Measurements from ENCODE around the gene RECK. TPM values are rescaled to one million over a fixed set of nuclear protein-coding genes. Genes with fewer than 3 reads are reported as not detected.
A peak's percentile ranks its signal among the peaks of the same experiment; 100 is the strongest.

The RECK gene
- total RNA-seq, 4 donors from 2014 or later, result 7.1 to 20.0 (median 18.6) TPM

DNA sequence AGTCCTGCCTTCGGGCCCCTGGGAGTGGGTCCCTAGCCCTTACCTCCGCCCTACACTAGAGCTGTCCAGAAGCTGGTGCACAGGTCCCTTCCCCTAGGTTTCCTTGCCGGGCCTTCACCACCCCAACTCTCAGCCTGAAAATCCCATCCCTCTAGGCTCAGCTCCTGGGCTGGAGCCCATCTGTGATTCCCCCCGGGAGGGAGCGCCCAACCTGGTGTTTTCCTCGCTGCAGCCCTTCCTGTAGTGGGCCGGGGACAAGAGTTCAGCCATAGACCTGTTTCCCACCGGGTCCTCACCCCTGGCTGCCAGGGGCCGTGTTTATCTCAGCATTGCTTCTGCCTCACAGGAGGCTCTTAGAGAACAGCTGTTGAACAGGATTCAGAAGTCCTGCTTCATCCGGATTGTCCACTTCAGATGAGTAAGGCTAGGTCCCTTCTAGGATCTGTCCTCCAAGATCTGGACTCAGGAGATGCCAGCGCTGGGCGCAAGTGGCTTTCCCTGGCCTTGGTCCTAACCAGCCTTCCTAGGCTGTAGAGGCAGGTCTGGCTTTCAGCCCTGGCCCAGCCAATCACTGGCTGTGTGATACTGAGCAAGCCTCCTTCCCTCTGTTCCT, 100.8 kb downstream of the RECK start:
- intact Hi-C loops (cut with DNase I), result no loop called here
- no peaks in the 10 kb centered on the region for H3K36me3 ChIP-seq
- 24 to 26% methylated on average over 10 to 12 of the region's 12 CpGs for WGBS, 2 donors
- DNase-seq, result peak; percentile 35 to 40
- no peaks in the 10 kb centered on the region for H3K9me3 ChIP-seq
- peak overlapping the region in 2 of 3 donors; percentile 80 to 85 for H3K4me3 ChIP-seq (replicated peaks in 1 of 3)
- peaks cover 18 to 43% of the 10 kb centered on the region in 2 donors for H3K4me1 ChIP-seq
- TF ChIP-seq POLR2A (IDR thresholded peaks at IDR 0.05), result no peak
- TF ChIP-seq, protein P1, sequence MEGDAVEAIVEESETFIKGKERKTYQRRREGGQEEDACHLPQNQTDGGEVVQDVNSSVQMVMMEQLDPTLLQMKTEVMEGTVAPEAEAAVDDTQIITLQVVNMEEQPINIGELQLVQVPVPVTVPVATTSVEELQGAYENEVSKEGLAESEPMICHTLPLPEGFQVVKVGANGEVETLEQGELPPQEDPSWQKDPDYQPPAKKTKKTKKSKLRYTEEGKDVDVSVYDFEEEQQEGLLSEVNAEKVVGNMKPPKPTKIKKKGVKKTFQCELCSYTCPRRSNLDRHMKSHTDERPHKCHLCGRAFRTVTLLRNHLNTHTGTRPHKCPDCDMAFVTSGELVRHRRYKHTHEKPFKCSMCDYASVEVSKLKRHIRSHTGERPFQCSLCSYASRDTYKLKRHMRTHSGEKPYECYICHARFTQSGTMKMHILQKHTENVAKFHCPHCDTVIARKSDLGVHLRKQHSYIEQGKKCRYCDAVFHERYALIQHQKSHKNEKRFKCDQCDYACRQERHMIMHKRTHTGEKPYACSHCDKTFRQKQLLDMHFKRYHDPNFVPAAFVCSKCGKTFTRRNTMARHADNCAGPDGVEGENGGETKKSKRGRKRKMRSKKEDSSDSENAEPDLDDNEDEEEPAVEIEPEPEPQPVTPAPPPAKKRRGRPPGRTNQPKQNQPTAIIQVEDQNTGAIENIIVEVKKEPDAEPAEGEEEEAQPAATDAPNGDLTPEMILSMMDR (IDR thresholded peaks at IDR 0.05), result no peak
- no peaks in the 10 kb centered on the region for H3K27me3 ChIP-seq
- peak overlapping the region in 1 of 3 donors; percentile 67 for H3K27ac ChIP-seq

DNA sequence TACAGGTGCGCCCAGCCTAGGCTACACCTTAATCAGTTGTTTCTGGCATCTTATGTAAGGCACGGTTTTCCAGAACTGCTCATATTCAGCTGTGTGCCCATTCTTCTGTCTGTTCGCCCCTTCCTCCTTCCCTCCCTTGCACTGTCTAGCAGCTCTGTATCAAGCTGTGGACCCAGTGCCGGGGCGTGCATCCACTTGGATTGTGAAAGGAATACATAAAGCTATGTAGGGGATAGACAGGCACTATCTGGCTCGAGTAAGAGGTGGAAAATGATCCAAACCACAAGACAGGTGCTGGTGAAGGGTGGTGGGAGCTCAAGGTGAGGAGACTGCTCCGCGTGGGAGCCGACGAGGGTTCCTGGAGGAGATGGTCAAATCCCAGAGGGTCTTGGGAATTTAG, 101.8 kb downstream of the RECK start:
- no peak overlapping the region for H3K4me3 ChIP-seq (replicated peaks in 1 of 3)
- H3K9me3 ChIP-seq, result no peaks in the 10 kb centered on the region

DNA sequence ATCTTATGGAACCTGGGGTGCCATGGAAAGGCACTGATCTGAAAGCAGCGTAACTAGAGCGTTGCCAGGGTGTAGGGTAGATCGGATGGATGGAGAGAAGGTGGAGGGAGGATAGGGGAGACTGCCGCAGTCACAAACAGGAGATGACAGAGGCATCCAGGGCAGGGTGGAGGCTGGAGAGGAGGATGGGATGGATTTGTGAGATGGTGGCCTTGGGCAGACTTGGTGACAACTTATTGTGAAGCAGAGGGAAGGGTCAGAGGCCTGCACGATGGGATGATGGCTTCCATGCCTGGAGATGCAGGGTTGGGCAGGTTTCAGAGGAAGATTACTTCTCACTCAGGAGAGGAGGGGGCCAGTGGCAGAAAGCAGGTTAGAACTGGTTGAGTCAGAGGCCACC, 102.2 kb downstream of the RECK start:
- Histone ChIP-seq H3K36me3 (no peaks in the 10 kb centered on the region), H3K9me3 (no peaks in the 10 kb centered on the region), H3K4me1 (peaks cover 18 to 52% of the 10 kb centered on the region in 2 donors), H3K27me3 (no peaks in the 10 kb centered on the region), H3K4me3 (replicated peaks in 1 of 3) (no peak overlapping the region), H3K27ac (no peak overlapping the region)
- no peak for DNase-seq
- intact Hi-C loops (cut with DNase I), result no loop called here
- WGBS, 2 donors, result 95 to 96% methylated on average over 5 of the region's 5 CpGs
- no peak for TF ChIP-seq POLR2A (IDR thresholded peaks at IDR 0.05)
- TF ChIP-seq, protein P1 (IDR thresholded peaks at IDR 0.05), result no peak

More for the DNA sequence above, 101.8 kb downstream of the RECK start:
- no peak overlapping the region for H3K27ac ChIP-seq
- H3K27me3 ChIP-seq, result no peaks in the 10 kb centered on the region
- WGBS, 2 donors, result 95 to 97% methylated on average over 10 of the region's 10 CpGs
- H3K4me1 ChIP-seq, result peaks cover 18 to 52% of the 10 kb centered on the region in 2 donors
- intact Hi-C loops (cut with DNase I), result no loop called here
- H3K36me3 ChIP-seq, result no peaks in the 10 kb centered on the region
- DNase-seq, result no peak
- TF ChIP-seq POLR2A (IDR thresholded peaks at IDR 0.05), result no peak
- TF ChIP-seq, protein P1 (IDR thresholded peaks at IDR 0.05), result no peak

DNA sequence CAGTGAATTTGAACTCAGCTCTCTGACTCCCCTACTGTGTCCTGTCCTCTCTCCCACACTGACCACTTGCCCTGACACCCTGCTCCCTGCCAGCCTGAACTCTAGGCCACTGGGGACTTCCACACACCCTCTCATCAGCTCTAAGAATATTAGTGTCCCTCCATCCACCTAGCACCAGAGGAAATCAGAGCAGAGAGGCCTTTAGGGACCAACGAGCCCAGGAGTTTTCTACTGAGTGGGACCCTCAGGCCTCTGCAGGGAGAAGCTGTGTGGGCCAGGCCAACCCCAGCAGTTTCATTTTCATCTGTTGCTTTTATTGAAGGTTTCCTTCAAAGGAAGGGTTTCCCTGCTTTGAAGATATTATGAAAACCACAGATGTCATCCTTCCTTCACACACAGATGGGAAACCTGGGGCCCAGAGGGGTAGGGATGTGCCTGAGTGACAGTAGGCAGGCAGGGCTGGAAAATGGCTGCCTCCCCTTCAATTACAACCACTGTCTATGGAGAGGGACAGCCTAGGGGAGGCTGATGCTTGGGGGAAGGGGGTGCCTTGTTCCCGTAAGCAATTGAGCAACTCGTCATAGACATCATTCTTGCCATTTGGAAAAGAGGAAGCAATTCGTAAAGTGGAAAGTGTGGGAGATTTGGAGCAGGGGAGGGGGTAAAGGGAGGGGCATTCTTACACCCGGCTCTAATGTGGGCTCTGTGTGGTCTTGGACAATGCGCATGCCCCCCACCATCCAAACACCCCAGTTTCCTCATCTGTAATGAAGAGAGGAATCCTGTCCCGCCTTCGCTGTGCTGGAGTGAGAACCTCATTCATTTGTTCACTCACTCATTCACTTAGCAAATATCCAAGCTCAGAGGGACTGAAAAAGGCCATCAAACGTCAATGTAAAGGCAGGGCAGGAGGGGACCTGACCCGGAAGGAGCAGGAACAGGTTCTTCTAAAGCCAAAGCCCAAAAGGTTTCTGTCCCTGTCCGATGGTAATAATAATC, 103.7 kb downstream of the RECK start:
- intact Hi-C loops (cut with DNase I), result no loop called here
- DNase-seq, result no peak
- H3K27me3 ChIP-seq, result no peaks in the 10 kb centered on the region
- H3K9me3 ChIP-seq, result no peaks in the 10 kb centered on the region
- no peak overlapping the region for H3K4me3 ChIP-seq (replicated peaks in 1 of 3)
- H3K27ac ChIP-seq, result peak overlapping the region in 2 of 3 donors; percentile 56 to 82
- TF ChIP-seq, protein P1 (IDR thresholded peaks at IDR 0.05), result no peak
- TF ChIP-seq POLR2A (IDR thresholded peaks at IDR 0.05), result no peak
- H3K36me3 ChIP-seq, result no peaks in the 10 kb centered on the region
- WGBS, 2 donors, result 82 to 86% methylated on average over 11 of the region's 11 CpGs
- H3K4me1 ChIP-seq, result peaks cover 18 to 52% of the 10 kb centered on the region in 2 donors
